ENCODE measurements around the gene C10orf90.
"Not testable (repeated sequence)": the region's sequence is repeated elsewhere in the genome, so short reads cannot be mapped to it uniquely, and the experiment has no call there.

The C10orf90 gene

DNA sequence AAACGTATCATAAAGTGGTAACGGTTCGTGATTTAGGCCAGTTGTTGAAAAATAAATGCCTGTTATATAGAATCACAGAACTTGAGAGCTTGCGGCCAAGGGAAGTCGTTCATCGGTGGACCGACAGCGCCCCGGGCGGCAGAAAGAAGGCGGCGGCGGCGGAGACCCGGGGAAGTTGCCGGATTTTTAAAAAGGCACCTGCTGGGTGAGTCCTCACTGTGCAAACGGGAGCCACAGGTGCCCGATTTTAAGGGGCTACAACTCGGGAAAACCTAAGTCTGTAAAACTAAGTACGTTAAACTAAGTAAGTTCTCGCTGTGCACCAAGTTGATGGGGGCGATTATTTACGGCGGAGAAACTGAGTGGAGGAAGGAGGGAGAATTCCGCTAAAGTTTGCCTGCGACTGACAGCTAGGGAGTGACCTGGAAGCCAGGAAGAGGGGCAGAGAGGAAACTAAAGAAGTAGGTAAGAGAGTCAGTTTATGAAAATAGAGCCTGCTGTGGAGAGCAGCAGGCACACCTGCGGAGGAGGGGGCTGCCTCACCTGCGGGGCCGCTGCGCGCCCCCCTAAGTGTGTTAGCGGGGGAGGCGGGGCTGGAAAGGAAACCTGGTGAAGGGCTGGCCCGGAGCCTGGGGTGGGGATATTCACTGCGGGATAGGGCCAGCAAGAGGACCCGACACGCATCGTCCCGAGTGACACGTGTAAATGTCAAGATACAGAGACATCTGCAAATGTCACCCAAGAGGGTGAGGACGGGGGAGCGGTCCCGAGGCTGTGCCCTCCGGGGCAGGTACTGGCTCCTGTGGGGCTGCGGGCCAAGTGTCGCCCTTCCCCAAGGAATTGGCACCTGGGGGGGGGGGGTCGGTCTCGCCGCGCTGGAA is 283.2 kb downstream of the C10orf90 start:
- DNase-seq: peak; percentile 51

DNA sequence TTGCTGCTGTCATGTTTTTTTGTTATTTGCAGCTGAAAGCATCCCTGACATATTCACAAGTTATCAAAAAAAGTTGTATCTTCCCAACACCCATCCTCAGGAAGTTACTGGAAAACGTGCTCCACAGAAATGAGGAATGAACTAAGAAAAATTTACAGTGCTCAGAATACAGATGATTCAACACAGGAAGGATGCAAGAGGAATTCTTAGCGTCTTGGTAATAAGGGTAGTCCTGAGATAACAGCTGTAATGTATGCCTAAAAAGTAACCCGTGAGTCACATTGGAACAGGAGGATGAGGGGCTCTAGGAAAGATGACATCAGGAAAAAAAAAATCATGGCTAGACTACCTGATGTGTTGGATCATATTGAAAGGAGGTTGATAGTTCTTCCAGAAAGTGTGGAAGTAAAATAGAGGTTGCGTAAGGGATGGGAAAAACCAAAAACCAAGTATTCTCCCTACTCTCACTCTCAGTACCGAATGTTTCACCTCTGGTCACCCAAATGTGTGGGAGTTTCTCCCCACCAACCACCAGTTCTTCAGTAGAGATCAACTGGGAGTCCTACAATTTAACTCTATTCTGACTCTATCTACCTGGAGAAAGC is 286.1 kb downstream of the C10orf90 start:
- no peak for DNase-seq

DNA sequence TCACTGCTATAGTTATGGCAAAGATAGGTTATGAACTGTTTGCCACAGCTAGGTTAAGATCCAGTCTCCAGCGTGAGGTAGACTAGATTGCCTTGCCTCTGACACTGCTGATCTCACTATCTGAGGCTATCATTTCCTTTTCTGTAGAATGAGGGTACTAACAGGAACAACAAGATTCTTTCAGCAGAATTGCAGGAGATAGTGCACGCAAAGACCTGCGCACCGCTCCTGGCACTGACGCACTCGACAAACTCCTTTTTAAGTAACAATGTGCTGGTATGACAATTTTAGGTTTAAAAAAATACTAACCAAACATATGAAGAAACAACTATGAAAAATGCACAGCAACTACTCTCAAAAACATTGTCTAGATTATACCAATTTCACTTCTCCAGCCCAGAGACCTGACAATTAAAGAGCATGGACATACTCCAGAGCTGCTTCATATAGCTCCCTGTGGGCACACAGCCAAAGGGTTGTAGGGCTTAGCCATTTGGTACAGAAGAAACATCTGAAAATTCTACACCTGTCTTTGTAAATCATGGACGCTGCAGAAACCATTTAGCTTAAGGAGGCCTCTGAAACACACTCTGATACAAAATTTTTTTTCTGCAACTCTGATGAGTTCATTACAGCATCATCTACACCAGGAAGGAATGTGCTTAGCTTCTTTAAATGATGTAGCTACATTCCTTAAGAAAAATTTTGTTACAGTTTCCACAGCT is 290.0 kb downstream of the C10orf90 start:
- no peak for DNase-seq

DNA sequence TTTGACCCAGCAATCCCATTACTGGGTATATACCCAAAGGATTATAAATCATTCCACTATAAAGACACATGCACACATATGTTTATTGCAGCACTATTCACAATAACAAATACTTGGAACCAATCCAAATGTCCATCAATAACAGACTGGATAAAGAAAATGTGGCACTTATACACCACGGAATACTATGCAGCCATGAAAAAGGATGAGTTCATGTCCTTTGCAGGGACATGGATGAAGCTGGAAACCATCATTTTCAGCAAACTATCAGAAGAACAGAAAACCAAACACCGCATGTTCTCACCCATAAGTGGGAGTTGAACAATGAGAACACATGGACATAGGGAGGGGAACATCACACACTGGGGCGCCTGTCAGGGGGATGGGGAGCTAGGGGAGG is 291.3 kb downstream of the C10orf90 start:
- not testable (repeated sequence) for DNase-seq

DNA sequence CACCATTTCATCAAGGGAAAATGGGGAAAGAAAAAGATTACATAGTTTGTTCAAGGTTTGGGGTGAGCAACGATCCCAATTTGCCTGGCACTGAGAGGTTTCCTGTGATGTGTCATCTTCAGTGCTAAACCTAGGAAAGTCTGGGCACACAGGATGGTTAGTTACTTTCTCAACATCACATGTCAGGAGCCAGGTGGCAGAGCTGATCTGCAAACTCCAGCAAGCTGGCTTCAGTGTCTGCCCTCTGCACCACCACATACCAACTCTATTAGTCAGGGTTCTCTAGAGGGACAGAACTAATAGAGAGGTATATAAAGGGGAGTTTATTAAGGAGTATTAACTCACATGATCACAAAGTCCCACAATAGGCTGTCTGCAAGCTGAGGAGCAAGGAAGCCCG is 293.5 kb downstream of the C10orf90 start:
- DNase-seq: no peak

DNA sequence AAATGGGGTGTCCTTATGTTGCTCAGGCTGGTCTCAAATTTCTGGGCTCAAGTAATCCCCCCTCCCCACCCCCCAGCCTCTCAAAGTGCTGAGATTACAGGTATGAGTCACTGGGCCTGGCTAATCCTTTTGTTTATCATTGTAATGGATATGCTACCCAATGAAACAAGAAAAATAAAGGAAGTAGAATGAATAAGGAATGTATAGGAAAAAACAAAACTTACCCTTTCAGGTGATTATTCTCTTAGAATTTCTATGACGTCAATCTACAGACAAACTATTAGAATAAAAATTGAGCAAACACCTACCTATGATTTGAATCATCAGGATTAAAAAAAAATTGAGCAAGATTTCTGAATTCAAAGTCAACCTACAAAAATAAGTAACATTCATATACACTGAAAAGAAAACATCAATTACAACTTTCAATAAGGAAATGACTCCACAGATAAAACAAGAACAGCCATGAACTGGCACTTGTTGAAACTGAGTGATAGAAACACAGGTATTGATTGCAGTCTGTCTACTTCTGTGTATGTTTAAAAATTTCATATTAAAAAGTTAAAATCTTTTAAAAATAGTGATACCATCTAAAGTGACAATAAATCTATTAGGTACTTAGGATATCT is 294.5 kb downstream of the C10orf90 start:
- DNase-seq: no peak

DNA sequence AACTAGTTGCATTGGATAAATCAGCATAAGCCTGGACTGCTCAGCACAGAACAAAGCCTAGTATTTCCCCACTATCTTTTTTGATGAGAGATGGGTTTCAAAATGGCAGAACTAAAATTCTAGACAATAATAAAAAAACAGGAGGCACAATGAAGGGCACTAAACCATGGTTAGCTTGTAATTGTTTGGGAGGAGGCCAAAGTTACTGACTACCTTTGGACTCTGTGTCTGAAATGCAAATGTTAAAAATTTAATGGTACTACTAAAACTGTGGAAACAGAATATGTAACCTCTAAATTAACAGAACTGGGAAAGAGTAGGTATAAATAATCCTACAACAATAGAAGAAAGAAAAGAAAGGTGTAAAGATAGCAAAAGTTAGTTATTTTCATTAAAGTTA is 295.2 kb downstream of the C10orf90 start:
- DNase-seq: no peak

Data from RPMI8226 (cell line).